SK-N-SH treated with all-trans-retinoic acid at 6 μM for 48 hours (cell line): ENCODE measurements around the gene CHERP.
A peak's percentile ranks its signal among the peaks of the same experiment; 100 is the strongest.

ENCODE experiments used
- ATAC-seq: fragments of 200-7000 bp; cut with Tn5 transposase; 3 replicates; pipeline ENCODE4 v1.9.1; 2020; ENCODE audit warnings: mild to moderate bottlenecking, moderate library complexity
- ARNTL ChIP-seq: fragments of 450-650 bp; formaldehyde crosslinking; IDR thresholded peaks from 2 replicates; pipeline ENCODE4 v1.5.0; 2020; ENCODE audit warnings: low read depth, mild to moderate bottlenecking, moderate library complexity, borderline replicate concordance
- CREB5 ChIP-seq: fragments of 250-450 bp; sonication (Bioruptor Pico); IDR thresholded peaks from 2 replicates; pipeline ENCODE4 v1.5.1; 2020; ENCODE audit warnings: low read depth, mild to moderate bottlenecking, moderate library complexity
- CSDC2 ChIP-seq: fragments of 250-450 bp; sonication (Bioruptor Pico); IDR thresholded peaks from 2 replicates; pipeline ENCODE4 v1.5.0; 2020; ENCODE audit warnings: mild to moderate bottlenecking, moderate library complexity
- ESRRG ChIP-seq: fragments of 250-450 bp; sonication (Bioruptor Pico); IDR thresholded peaks from 2 replicates; pipeline ENCODE4 v1.6.1; 2021; ENCODE audit warnings: mild to moderate bottlenecking
- GLIS3 ChIP-seq: fragments of 250-450 bp; sonication (Bioruptor Pico); IDR thresholded peaks from 2 replicates; pipeline ENCODE4 v1.5.0; 2020; ENCODE audit warnings: mild to moderate bottlenecking, moderate library complexity
- ISL1 ChIP-seq: fragments of 250-450 bp; sonication (Bioruptor Pico); IDR thresholded peaks from 2 replicates; pipeline ENCODE4 v2.1.2; 2022; ENCODE audit warnings: mild to moderate bottlenecking, moderate library complexity
- OSR1 ChIP-seq: fragments of 250-450 bp; sonication (Bioruptor Pico); IDR thresholded peaks from 2 replicates; pipeline ENCODE4 v1.8.0; 2022; ENCODE audit warnings: moderate library complexity, mild to moderate bottlenecking, inconsistent platforms
- POU6F1 ChIP-seq: fragments of 250-450 bp; sonication (Bioruptor Pico); IDR thresholded peaks from 2 replicates; pipeline ENCODE4 v1.8.0; 2021; ENCODE audit warnings: low read depth, mild to moderate bottlenecking, moderate library complexity, borderline replicate concordance
- PPARA ChIP-seq: fragments of 250-450 bp; sonication (Bioruptor Pico); IDR thresholded peaks from 2 replicates; pipeline ENCODE4 v1.5.0; 2020; ENCODE audit warnings: mild to moderate bottlenecking, borderline replicate concordance
- RARB ChIP-seq: fragments of 250-450 bp; sonication (Bioruptor Pico); IDR thresholded peaks from 2 replicates; pipeline ENCODE4 v1.8.0; 2021; ENCODE audit warnings: mild to moderate bottlenecking, moderate library complexity
- SNAI2 ChIP-seq: fragments of 250-450 bp; sonication (Bioruptor Pico); IDR thresholded peaks from 2 replicates; pipeline ENCODE4 v1.5.0; 2020; ENCODE audit warnings: mild to moderate bottlenecking, moderate library complexity
- TCF4 ChIP-seq: fragments of 250-450 bp; sonication (Bioruptor Pico); IDR thresholded peaks from 2 replicates; pipeline ENCODE4 v1.8.0; 2021; ENCODE audit warnings: mild to moderate bottlenecking, moderate library complexity, borderline replicate concordance
- TOX ChIP-seq: fragments of 250-450 bp; sonication (Bioruptor Pico); IDR thresholded peaks from 2 replicates; pipeline ENCODE4 v1.8.0; 2021; ENCODE audit warnings: mild to moderate bottlenecking, moderate library complexity, borderline replicate concordance
- ZC3H10 ChIP-seq: fragments of 250-450 bp; sonication (Bioruptor Pico); IDR thresholded peaks from 2 replicates; pipeline ENCODE4 v1.5.1; 2021; ENCODE audit warnings: mild to moderate bottlenecking, moderate library complexity
- ZFP3 ChIP-seq: fragments of 250-450 bp; sonication (Bioruptor Pico); IDR thresholded peaks from 2 replicates; pipeline ENCODE4 v1.5.0; 2020; ENCODE audit warnings: mild to moderate bottlenecking, moderate library complexity
- ZFP30 ChIP-seq: fragments of 450-650 bp; formaldehyde crosslinking; IDR thresholded peaks from 2 replicates; pipeline ENCODE4 v1.5.0; 2022; ENCODE audit warnings: mild to moderate bottlenecking, moderate library complexity
- ZNF565 ChIP-seq: fragments of 450-650 bp; formaldehyde crosslinking; conservative IDR thresholded peaks from 2 replicates; pipeline ENCODE4 v1.5.0; 2020; ENCODE audit warnings: low read depth, mild to moderate bottlenecking, moderate library complexity
- ZNF70 ChIP-seq: fragments of 450-650 bp; formaldehyde crosslinking; IDR thresholded peaks from 2 replicates; pipeline ENCODE4 v1.5.0; 2020; ENCODE audit warnings: mild to moderate bottlenecking, moderate library complexity
- ZNF8 ChIP-seq: fragments of 450-650 bp; formaldehyde crosslinking; IDR thresholded peaks from 2 replicates; pipeline ENCODE4 v1.5.0; 2020; ENCODE audit warnings: mild to moderate bottlenecking, moderate library complexity
- TF ChIP-seq, protein P1 (sequence below): fragments of 250-450 bp; sonication (Bioruptor Pico); IDR thresholded peaks from 2 replicates; pipeline ENCODE4 v1.8.0; 2020; ENCODE audit warnings: mild to moderate bottlenecking, moderate library complexity, borderline replicate concordance
- TF ChIP-seq, protein P2 (sequence below): fragments of 250-450 bp; sonication (Bioruptor Pico); IDR thresholded peaks from 2 replicates; pipeline ENCODE4 v1.5.1; 2021; ENCODE audit warnings: mild to moderate bottlenecking, moderate library complexity
- TF ChIP-seq, protein P3 (sequence below): fragments of 250-450 bp; sonication (Bioruptor Pico); IDR thresholded peaks from 2 replicates; pipeline ENCODE4 v1.5.0; 2020; ENCODE audit warnings: mild to moderate bottlenecking, moderate library complexity

The CHERP gene

DNA sequence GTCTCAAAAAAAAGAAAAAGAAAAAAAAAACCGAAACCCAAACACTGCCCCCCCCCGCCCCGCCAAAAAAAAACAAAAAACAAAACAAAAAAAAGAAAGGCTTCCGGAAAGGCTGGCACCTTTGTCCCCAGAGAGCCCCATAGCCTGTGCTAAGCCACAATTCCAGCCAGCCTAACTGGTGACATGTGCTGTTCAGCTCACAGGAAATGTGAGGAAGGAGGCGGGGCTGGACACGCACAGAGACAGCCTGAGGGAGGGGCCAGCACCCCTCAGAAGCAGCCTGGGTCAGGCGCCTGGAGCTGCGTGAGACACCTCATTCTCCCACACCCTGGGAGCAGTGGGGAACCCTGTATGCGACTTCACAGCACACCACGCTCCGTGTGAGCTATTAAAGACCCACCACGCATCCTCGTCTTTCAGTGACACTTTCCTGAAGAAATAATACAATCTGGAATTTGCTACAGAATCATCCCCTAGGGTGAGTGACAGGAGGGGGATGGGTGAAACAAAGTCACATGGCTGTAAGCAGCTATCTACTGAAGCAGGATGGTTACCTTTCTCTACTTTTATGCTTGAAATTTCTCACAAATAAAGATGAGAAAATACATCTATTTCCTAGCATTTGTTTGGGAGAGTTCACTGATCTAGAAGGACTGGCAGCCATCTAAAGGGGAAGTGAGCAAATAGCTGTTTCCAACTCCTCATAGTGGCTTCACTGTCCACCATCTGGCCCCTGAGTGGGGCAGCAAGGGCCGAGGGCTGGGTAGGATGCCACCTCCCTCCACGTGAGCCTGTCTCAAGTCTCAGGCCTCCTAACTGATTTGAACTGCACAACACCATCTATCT, 42.2 kb upstream of the CHERP start:
- peak; percentile 89 for ATAC-seq
- TF ChIP-seq ARNTL (CRISPR knock-in tag) (no peak), ZFP30 (no peak), TOX (CRISPR knock-in tag) (no peak), CREB5 (CRISPR knock-in tag) (no peak), CSDC2 (CRISPR knock-in tag) (no peak), ZNF8 (CRISPR knock-in tag) (no peak), PPARA (CRISPR knock-in tag) (no peak), ZFP3 (CRISPR knock-in tag) (no peak), RARB (CRISPR knock-in tag) (no peak), SNAI2 (CRISPR knock-in tag) (no peak), TCF4 (CRISPR knock-in tag) (no peak), POU6F1 (CRISPR knock-in tag) (no peak), GLIS3 (no peak), ISL1 (CRISPR knock-in tag) (no peak), OSR1 (CRISPR knock-in tag) (no peak), ESRRG (CRISPR knock-in tag) (no peak)
- TF ChIP-seq, protein P1, sequence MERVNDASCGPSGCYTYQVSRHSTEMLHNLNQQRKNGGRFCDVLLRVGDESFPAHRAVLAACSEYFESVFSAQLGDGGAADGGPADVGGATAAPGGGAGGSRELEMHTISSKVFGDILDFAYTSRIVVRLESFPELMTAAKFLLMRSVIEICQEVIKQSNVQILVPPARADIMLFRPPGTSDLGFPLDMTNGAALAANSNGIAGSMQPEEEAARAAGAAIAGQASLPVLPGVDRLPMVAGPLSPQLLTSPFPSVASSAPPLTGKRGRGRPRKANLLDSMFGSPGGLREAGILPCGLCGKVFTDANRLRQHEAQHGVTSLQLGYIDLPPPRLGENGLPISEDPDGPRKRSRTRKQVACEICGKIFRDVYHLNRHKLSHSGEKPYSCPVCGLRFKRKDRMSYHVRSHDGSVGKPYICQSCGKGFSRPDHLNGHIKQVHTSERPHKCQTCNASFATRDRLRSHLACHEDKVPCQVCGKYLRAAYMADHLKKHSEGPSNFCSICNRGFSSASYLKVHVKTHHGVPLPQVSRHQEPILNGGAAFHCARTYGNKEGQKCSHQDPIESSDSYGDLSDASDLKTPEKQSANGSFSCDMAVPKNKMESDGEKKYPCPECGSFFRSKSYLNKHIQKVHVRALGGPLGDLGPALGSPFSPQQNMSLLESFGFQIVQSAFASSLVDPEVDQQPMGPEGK, result no peak

DNA sequence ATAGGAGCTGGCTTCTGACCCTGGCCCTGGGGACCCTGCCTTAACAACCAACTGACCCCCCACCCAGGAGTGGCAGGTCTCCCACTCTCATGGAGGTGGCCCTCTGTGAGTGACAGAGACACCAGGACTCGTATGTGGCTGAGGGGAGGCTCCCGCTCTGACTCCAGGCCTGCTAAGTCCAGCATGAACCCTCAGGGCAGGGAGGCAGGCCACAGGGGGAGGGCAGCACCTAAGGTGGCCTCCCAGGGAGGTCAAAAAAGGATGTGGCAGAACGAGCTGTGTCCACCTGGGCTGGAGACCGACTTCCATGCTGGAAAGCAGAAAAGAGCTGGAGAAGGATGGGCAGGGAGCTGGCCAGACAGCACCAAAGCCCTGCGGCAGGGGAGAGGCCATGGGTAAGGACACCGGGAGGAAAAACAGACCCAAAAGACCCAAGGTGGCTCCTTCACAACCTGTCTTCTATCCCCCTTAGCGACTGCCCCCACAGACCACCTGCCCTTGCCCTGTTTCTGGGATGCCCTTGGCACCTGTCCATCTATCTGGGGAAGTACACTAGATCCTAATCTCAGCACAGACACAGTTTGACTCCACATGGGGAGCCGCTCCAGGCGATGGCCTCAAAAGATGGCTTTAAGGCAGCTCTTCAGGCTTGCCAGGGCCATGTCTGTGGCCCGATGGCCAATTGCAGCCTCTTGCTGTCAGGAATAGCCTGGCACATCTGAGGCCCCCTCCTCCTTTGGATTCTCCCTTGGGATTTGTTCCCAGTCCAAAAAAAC, 40.4 kb upstream of the CHERP start:
- TF ChIP-seq ZFP3 (CRISPR knock-in tag), result no peak
- TF ChIP-seq TCF4 (CRISPR knock-in tag), result no peak
- TF ChIP-seq ISL1 (CRISPR knock-in tag), result no peak
- no peak for TF ChIP-seq CREB5 (CRISPR knock-in tag)
- TF ChIP-seq ZC3H10 (CRISPR knock-in tag), result no peak
- no peak for TF ChIP-seq ARNTL (CRISPR knock-in tag)
- TF ChIP-seq, protein P1, result no peak
- ATAC-seq, result no peak

- no peak for TF ChIP-seq ZFP3 (CRISPR knock-in tag)
- no peak for TF ChIP-seq ZNF8 (CRISPR knock-in tag)
- TF ChIP-seq, protein P2, sequence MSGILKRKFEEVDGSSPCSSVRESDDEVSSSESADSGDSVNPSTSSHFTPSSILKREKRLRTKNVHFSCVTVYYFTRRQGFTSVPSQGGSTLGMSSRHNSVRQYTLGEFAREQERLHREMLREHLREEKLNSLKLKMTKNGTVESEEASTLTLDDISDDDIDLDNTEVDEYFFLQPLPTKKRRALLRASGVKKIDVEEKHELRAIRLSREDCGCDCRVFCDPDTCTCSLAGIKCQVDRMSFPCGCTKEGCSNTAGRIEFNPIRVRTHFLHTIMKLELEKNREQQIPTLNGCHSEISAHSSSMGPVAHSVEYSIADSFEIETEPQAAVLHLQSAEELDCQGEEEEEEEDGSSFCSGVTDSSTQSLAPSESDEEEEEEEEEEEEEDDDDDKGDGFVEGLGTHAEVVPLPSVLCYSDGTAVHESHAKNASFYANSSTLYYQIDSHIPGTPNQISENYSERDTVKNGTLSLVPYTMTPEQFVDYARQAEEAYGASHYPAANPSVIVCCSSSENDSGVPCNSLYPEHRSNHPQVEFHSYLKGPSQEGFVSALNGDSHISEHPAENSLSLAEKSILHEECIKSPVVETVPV (CRISPR knock-in tag), result no peak
- TF ChIP-seq ZNF70 (CRISPR knock-in tag), result no peak
- no peak for TF ChIP-seq ZNF565 (CRISPR knock-in tag)
- TF ChIP-seq, protein P3, sequence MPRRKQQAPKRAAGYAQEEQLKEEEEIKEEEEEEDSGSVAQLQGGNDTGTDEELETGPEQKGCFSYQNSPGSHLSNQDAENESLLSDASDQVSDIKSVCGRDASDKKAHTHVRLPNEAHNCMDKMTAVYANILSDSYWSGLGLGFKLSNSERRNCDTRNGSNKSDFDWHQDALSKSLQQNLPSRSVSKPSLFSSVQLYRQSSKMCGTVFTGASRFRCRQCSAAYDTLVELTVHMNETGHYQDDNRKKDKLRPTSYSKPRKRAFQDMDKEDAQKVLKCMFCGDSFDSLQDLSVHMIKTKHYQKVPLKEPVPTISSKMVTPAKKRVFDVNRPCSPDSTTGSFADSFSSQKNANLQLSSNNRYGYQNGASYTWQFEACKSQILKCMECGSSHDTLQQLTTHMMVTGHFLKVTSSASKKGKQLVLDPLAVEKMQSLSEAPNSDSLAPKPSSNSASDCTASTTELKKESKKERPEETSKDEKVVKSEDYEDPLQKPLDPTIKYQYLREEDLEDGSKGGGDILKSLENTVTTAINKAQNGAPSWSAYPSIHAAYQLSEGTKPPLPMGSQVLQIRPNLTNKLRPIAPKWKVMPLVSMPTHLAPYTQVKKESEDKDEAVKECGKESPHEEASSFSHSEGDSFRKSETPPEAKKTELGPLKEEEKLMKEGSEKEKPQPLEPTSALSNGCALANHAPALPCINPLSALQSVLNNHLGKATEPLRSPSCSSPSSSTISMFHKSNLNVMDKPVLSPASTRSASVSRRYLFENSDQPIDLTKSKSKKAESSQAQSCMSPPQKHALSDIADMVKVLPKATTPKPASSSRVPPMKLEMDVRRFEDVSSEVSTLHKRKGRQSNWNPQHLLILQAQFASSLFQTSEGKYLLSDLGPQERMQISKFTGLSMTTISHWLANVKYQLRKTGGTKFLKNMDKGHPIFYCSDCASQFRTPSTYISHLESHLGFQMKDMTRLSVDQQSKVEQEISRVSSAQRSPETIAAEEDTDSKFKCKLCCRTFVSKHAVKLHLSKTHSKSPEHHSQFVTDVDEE (CRISPR knock-in tag), result no peak
- no peak for TF ChIP-seq SNAI2 (CRISPR knock-in tag)
- no peak for TF ChIP-seq TOX (CRISPR knock-in tag)
- no peak for TF ChIP-seq OSR1 (CRISPR knock-in tag)
- no peak for TF ChIP-seq ZFP30
- no peak for ATAC-seq
These were observed 39.7 kb upstream of the CHERP start for GRCh38 chr19:16581971-16582343.
